ENCODE results near the gene DDX3X. TPM values are rescaled to one million over a fixed set of nuclear protein-coding genes. Genes with fewer than 3 reads are reported as not detected.
"Not testable (repeated sequence)": the region's sequence is repeated elsewhere in the genome, so short reads cannot be mapped to it uniquely, and the experiment has no call there.

DDX3X gene
- total and polyA plus RNA-seq, 5 donors: 62.4 to 297 (median 156) TPM

GRCh38 chrX:41308884-41309647 lies 24.9 kb upstream of the DDX3X start:
- Histone ChIP-seq H3K9me3 (ENCODE audit: control insufficient read depth, low read length) (no peaks in the 10 kb centered on the region), H3K4me1 (ENCODE audit: control insufficient read depth, insufficient read depth, low read length) (no peaks in the 10 kb centered on the region), H3K27me3 (ENCODE audit: control insufficient read depth, insufficient read depth) (no peaks in the 10 kb centered on the region), H3K4me3 (ENCODE audit: low read length) (no peak overlapping the region), H3K27ac (ENCODE audit: low read length) (no peak overlapping the region)
- intact Hi-C loops (cut with DNase I): no loop called here
- DNase-seq: no peak
- no peak for ATAC-seq
- WGBS: 66% methylated on average over 5 of the region's 5 CpGs

DNA sequence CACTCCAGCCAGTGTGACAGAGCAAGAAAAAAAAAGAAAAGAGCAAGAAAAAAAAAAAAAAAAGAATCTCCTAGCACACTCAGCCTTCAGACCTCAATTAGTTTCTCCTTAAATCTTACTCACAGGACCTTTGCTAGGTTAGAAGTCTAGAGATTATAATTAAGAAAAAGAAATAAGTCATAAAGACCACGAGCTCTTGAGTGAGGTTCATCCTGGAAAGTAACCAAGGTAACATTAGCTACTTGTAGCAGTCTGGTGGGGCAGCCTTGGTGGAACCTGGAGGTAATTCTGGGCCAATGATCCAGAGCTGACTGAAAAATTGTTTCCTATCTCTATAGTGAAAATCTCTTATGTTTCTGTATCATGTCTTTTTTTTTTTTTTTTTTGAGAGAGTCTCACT lies 21.2 kb upstream of the DDX3X start:
- 84% methylated on average over 1 of the region's 1 CpG for WGBS
- Histone ChIP-seq H3K27ac (ENCODE audit: low read length) (no peak overlapping the region), H3K4me1 (ENCODE audit: control insufficient read depth, insufficient read depth, low read length) (no peaks in the 10 kb centered on the region), H3K9me3 (ENCODE audit: control insufficient read depth, low read length) (no peaks in the 10 kb centered on the region), H3K27me3 (ENCODE audit: control insufficient read depth, insufficient read depth) (no peaks in the 10 kb centered on the region), H3K4me3 (ENCODE audit: low read length) (no peak overlapping the region)
- ATAC-seq (no peak), DNase-seq (no peak)
- intact Hi-C loops (cut with DNase I): no loop called here

DNA sequence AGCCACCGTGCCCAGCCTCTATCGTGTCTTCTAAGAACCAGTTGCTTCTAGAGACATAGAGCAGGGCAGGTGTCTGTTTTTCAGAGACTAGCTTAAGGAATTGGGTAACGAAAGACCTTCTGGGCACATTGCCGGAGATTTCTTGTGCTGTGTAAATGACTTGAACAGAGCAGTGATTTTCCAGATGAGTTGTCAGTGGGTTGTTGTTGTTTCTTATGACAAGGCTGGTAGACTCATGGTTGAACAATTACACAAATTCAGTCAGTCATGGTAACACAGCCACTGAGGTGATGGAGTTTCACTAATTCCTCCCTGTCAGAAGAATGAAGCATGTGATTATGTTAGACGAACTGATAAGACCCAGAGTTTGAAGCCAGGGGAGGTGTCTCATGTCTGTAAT lies 20.5 kb upstream of the DDX3X start:
- H3K4me1 ChIP-seq (ENCODE audit: control insufficient read depth, insufficient read depth, low read length): no peaks in the 10 kb centered on the region
- H3K27ac ChIP-seq (ENCODE audit: low read length): no peak overlapping the region
- intact Hi-C loops (cut with DNase I): no loop called here
- ATAC-seq (no peak), DNase-seq (no peak)
- no peaks in the 10 kb centered on the region for H3K9me3 ChIP-seq (ENCODE audit: control insufficient read depth, low read length)
- H3K27me3 ChIP-seq (ENCODE audit: control insufficient read depth, insufficient read depth): no peaks in the 10 kb centered on the region
- 94% methylated on average over 5 of the region's 5 CpGs for WGBS
- H3K4me3 ChIP-seq (ENCODE audit: low read length): no peak overlapping the region

DNA sequence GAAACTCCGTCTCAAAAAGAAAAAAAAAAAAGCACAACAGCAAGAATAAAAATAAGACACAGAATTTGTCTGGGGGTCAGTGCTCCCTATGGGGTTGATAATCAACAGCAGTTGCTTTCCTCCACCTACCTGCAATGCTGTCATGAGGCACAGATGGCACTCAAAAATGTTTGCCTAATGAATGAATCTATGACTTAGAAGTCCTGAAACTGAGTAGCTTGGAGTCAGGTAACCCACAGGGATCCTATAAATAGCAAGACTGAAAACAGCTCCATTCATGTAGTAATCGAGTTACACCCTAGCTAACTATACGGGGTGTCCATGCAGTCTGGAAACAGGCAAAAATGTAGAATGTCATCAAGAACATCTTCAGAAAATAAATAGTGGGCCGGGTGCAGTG lies 19.8 kb upstream of the DDX3X start:
- intact Hi-C loops (cut with DNase I): no loop called here
- ATAC-seq (no peak), DNase-seq (no peak)
- H3K4me3 ChIP-seq (ENCODE audit: low read length): no peak overlapping the region
- H3K27ac ChIP-seq (ENCODE audit: low read length): no peak overlapping the region
- WGBS: 83% methylated on average over 4 of the region's 4 CpGs
- H3K4me1 ChIP-seq (ENCODE audit: control insufficient read depth, insufficient read depth, low read length): no peaks in the 10 kb centered on the region
- no peaks in the 10 kb centered on the region for H3K27me3 ChIP-seq (ENCODE audit: control insufficient read depth, insufficient read depth)
- no peaks in the 10 kb centered on the region for H3K9me3 ChIP-seq (ENCODE audit: control insufficient read depth, low read length)

- ATAC-seq: no peak
- no peaks in the 10 kb centered on the region for H3K9me3 ChIP-seq (ENCODE audit: control insufficient read depth, low read length)
- WGBS: 83% methylated on average over 7 of the region's 7 CpGs
- DNase-seq: no peak
- no peak overlapping the region for H3K27ac ChIP-seq (ENCODE audit: low read length)
- H3K4me1 ChIP-seq (ENCODE audit: control insufficient read depth, insufficient read depth, low read length): no peaks in the 10 kb centered on the region
- intact Hi-C loops (cut with DNase I): no loop called here
- no peak overlapping the region for H3K4me3 ChIP-seq (ENCODE audit: low read length)
- no peaks in the 10 kb centered on the region for H3K27me3 ChIP-seq (ENCODE audit: control insufficient read depth, insufficient read depth)
Observed at GRCh38 chrX:41314881-41315280, 19.1 kb upstream of the DDX3X start.

- WGBS: 81% methylated on average over 2 of the region's 2 CpGs
- H3K27ac ChIP-seq (ENCODE audit: low read length); H3K4me3 ChIP-seq (ENCODE audit: low read length); ATAC-seq; H3K9me3 ChIP-seq (ENCODE audit: control insufficient read depth, low read length); intact Hi-C loops (cut with DNase I); H3K27me3 ChIP-seq (ENCODE audit: control insufficient read depth, insufficient read depth); DNase-seq; H3K4me1 ChIP-seq (ENCODE audit: control insufficient read depth, insufficient read depth, low read length): not testable (repeated sequence)
Observed at GRCh38 chrX:41316266-41316665, 17.7 kb upstream of the DDX3X start.

- Histone ChIP-seq H3K4me3 (ENCODE audit: low read length) (no peak overlapping the region), H3K9me3 (ENCODE audit: control insufficient read depth, low read length) (no peaks in the 10 kb centered on the region), H3K27ac (ENCODE audit: low read length) (no peak overlapping the region), H3K27me3 (ENCODE audit: control insufficient read depth, insufficient read depth) (no peaks in the 10 kb centered on the region), H3K4me1 (ENCODE audit: control insufficient read depth, insufficient read depth, low read length) (no peaks in the 10 kb centered on the region)
- DNase-seq (no peak), ATAC-seq (no peak)
- intact Hi-C loops (cut with DNase I): no loop called here
- WGBS: 80% methylated on average over 6 of the region's 6 CpGs
Observed at GRCh38 chrX:41317477-41318208, 16.3 kb upstream of the DDX3X start.

DNA sequence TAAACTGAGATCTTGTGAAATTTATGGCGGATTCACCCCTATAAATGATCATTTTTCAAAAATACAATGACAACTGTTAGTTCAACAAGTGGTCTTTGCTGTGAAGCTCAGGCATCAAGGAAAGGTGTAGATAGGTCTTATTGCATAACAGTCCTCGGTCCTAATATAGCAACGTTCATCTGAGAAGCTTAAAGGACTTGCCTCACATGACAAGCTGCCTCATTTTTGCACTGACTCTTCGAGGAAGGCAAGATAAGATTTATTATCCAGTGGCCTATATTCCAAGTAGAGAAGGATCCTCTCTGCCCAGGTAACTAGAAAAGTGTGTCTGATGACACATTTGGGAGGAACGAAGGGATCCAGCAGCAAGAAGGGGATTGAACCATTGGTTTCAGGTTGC lies 13.6 kb upstream of the DDX3X start:
- no peak overlapping the region for H3K4me3 ChIP-seq (ENCODE audit: low read length)
- no peaks in the 10 kb centered on the region for H3K27me3 ChIP-seq (ENCODE audit: control insufficient read depth, insufficient read depth)
- H3K4me1 ChIP-seq (ENCODE audit: control insufficient read depth, insufficient read depth, low read length): no peaks in the 10 kb centered on the region
- WGBS: 76% methylated on average over 5 of the region's 5 CpGs
- ATAC-seq (no peak), DNase-seq (no peak)
- no peaks in the 10 kb centered on the region for H3K9me3 ChIP-seq (ENCODE audit: control insufficient read depth, low read length)
- intact Hi-C loops (cut with DNase I): no loop called here
- no peak overlapping the region for H3K27ac ChIP-seq (ENCODE audit: low read length)

- H3K4me1 ChIP-seq (ENCODE audit: control insufficient read depth, insufficient read depth, low read length): no peaks in the 10 kb centered on the region
- intact Hi-C loops (cut with DNase I): no loop called here
- no peaks in the 10 kb centered on the region for H3K9me3 ChIP-seq (ENCODE audit: control insufficient read depth, low read length)
- no peak overlapping the region for H3K4me3 ChIP-seq (ENCODE audit: low read length)
- H3K27me3 ChIP-seq (ENCODE audit: control insufficient read depth, insufficient read depth): no peaks in the 10 kb centered on the region
- ATAC-seq (peak in 1 of 2 donors; percentile 29), DNase-seq (no peak)
- H3K27ac ChIP-seq (ENCODE audit: low read length): no peak overlapping the region
- WGBS: 82% methylated on average over 20 of the region's 20 CpGs
Observed at GRCh38 chrX:41322821-41323603, 10.9 kb upstream of the DDX3X start.

GRCh38 chrX:41326431-41326830 lies 7.5 kb upstream of the DDX3X start:
- 85% methylated on average over 4 of the region's 4 CpGs for WGBS
- ATAC-seq (no peak), DNase-seq (no peak)
- H3K27ac ChIP-seq (ENCODE audit: low read length): no peak overlapping the region
- no peaks in the 10 kb centered on the region for H3K9me3 ChIP-seq (ENCODE audit: control insufficient read depth, low read length)
- no peaks in the 10 kb centered on the region for H3K27me3 ChIP-seq (ENCODE audit: control insufficient read depth, insufficient read depth)
- H3K4me3 ChIP-seq (ENCODE audit: low read length): no peak overlapping the region
- no peaks in the 10 kb centered on the region for H3K4me1 ChIP-seq (ENCODE audit: control insufficient read depth, insufficient read depth, low read length)
- intact Hi-C loops (cut with DNase I): no loop called here

DNA sequence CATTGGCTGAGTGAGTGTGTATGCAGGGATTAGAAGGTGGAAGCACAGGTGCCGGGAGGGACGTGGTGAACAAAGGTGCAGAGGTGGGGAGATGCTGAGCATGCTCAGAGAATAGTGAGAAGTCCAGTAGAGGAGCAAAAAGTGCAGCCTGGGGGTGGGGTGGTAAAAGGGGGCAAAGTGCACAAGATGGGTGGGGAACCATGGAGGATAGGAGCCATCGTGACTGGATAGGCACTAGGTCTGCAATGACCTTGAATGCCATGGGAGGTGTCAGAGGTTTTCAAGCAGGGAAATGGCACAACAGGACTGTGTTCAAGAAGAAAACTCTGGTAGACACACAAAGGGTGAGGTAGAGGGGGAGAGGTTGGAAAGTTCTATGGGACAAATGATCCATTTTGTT lies 6.6 kb upstream of the DDX3X start:
- no peak for DNase-seq
- intact Hi-C loops (cut with DNase I): no loop called here
- ATAC-seq: no peak
- no peak overlapping the region for H3K4me3 ChIP-seq (ENCODE audit: low read length)
- H3K4me1 ChIP-seq (ENCODE audit: control insufficient read depth, insufficient read depth, low read length): no peaks in the 10 kb centered on the region
- H3K27ac ChIP-seq (ENCODE audit: low read length): no peak overlapping the region
- no peaks in the 10 kb centered on the region for H3K9me3 ChIP-seq (ENCODE audit: control insufficient read depth, low read length)
- WGBS: 96% methylated on average over 3 of the region's 3 CpGs
- no peaks in the 10 kb centered on the region for H3K27me3 ChIP-seq (ENCODE audit: control insufficient read depth, insufficient read depth)

All from right cardiac atrium (tissue), 5 donors.